ENCODE measurements around the gene NGDN.
A peak's percentile ranks its signal among the peaks of the same experiment; 100 is the strongest.

Gene NGDN

DNA sequence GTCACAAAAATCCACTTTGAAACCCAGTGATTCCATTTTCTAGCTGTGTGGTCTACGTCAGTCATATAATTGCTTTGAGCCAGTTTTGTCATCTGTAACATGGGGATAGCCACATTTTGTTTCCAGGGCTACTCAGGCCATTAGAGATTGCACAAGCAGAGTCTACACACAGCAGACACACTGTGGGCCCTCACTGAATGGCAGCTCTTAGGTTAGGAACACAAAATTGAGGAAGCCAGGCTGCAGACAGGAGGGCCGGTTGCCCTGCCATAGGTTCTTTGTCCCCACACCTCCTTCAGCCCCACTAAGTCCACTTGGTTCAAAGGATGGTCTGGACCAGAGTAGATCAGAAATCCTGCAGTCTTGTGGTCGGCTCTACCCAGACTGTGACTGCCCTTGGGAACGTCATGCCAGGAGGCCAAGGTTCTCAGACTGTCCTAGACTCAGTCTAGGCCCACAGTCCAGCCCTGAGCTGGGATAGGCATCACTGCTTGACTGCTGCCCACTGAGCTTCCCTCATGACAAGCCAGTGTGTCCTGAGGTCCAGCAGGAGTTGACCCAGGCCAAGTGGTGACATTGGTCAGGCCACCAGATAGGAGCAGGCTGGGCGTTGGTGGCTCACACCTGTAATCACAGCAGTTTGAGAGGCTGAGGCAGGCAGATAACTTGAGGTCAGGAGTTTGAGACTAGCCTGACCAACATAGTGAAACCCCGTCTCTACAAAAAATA lies 30.2 kb upstream of the NGDN start:
- no peak for DNase-seq

DNA sequence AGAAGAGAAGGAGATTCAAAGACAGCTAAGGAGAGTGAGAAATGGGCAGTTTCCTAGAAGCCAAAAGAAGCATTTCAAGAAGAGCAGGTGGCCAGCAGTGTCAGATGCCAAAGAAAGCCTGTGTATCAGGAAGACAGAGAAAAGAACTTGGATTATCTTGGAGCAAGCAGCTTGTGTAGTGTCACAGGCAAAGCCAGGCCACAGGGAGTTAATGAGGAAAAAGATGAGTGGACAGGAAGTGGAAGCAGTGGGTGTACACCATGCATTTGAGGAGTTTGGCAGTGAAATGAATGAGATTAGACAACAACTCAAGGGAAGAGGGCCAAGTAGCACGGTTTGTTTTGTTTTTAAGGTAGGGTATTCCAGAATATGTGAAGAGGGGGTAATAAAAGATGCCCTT lies 28.4 kb upstream of the NGDN start:
- no peak for DNase-seq

DNA sequence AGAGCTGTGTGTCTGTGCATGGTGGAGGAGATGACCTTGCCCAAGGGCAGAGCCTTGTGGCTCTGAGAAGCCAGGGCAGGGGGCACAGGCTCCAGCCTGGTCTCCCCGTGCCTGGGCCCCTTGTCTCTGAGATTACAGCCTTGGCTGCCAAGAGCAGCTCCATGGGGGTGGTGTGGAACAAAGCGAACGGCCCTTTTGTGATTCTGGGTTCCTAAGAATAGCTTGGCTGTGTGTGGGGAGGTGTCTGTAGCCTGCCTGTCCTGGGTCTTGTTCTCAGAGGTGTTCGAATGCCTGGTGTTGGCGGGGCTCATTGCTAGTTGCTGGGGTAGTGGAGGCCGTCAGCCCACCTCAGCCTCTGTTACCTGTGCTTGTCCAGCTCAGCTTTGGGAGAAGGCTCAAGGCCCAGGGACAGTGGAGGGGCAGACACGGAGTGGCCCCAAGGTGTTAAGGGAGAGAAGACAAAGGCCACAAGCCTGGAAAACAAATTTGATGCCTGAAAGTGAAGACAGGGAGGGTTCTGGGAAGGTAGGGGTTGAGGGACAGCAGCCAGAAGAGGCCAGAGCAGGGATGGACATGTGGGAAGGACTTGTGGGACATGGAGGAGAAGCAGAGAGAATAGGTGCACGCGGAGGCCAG lies 26.7 kb upstream of the NGDN start:
- no peak for DNase-seq

DNA sequence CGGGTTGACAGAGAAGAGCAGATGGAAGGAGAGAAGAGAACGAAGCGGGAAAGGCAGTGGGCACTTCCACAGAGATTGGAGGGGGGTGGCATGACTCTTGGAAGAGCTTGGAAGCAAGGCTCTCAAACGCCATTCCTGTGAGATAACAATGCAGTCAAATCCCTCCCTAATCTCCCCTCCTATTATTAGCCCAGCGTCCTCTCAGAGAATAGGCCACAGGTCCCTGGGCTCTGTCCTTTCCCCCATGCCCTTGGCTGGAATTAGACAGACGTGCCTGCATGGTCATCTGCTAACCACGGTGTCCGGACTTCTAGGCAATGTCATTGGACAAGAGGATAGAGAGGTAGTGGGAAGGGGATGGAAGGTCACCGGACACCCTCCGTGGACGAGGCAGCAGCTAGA lies 26.1 kb upstream of the NGDN start:
- DNase-seq, result no peak

DNA sequence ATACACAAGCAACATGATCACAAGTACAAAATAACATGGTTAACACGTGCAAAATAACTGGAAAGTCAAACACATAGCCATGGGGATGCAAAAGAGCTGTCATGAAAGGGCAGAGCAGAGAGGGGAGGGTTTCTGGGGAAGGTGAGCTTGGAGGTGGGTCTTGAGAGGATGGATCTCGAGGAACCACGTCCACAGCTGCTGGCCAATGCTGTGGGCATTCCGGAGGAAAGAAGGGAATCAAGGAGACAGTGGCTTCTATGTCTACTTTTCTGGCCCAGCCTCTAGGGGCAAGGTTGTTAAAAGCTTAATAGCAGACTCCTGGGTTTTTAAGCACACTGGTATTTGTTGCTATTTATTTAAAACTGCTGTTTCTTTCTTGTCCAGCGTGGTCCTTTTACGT lies 25.6 kb upstream of the NGDN start:
- DNase-seq, result no peak

DNA sequence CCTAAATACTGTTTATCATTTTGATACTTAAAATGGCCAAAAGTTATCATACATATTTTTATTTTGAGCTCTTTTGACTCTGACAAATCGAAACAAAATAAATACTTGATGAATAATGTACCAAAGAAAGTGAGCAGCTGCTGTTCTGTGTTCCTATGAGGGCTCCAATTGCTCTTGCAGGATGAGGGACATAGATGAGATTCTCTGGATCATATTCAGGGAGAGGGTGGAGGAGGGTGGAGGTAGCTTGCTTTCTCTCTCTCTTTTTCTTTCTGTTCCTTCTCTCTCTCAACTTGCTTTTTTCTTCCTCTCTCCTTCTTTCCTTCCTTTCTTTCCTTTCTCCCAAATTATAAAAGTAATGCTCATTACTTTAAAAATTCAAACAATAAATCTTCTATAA lies 25.2 kb upstream of the NGDN start:
- DNase-seq, result no peak

DNA sequence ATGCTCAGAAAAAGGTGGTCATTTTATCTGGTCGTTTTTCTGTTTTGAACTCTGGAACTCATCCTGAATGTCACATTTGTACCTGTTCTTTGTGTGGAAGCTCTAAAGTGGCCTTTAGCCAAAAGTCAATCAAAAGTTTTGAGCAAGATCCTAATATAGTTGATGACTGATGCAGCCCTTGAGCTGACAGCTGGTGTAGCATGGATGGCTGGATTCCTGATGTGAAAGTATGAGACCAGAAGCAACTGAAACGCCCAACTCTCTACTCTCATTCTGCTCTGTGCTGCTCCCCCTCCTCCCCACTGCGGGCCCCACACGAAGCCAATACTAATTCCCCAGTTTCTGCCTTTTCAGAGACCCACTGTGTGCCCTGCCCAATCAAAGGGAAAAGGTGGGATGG lies 23.7 kb upstream of the NGDN start:
- no peak for DNase-seq

DNA sequence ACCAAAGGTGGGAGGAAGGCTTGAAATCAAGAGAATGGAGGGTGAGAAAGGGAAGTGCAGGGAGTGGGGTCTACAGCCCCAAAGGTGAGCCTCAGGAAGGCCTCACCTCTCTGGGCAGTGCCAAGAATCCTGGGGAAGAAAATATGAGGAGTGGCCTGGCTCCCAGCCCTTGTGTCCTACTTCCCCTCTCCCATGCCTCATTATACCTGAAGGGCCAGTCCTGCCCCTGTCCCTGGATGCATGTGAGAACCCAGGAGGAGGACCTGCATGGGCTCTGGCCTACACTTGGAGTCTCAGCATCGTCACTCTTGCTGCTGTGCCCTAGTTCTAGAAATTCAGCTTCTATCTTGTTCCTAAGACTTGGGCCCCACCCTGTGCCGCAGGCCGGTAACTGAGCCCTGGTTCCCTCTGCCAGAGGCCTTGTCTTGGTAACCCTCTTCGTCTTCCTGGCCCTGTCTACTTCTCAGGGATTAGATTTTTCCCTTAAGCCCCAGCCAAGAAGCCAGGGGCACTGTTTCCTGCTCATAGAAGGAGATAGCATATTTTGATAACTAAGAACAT lies 23.1 kb upstream of the NGDN start:
- no peak for DNase-seq

DNA sequence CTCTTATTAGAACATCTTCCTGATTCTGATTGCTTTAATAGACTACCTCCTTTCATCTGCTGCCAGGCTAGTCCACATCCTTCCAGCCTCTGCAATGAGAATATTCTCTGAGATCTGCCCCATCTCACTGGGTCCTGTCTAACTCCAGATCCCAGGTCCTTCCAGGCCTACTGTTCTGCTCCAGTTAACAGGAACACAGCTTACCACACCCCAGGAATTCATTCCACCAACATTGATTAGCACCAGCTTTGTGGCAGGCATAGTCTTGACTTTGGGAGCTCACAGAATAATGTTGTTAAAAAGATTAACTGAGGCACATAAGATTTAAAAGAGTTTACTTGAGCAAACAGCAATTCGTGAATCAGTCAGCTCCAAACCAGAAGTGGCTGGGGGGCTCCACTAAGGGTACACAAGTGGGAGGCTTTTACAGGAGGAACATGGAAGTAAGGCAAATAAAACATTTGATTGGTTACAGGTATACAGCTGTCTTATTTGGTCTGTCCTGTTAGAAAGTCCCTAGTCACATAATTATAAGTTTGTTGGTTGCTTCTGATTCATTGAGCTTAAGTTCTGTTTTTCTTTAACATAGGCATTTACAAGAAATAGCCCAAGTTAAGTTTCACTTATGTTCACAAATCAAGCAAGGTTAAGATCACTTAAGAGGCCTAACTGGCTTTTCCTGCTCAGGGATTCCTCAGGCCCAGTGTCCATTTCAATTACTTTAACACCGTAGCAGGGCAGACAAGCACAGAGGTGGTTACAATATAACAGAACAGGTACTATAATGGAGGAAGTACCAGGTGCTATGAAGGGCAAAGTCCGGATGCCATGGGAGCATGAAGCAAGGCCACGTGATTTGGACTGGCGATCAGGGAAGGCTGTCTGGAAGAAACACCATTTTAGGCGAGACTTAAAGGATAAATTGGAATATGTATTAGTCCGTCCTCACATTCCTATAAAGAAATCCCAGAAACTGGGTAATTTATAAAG lies 21.8 kb upstream of the NGDN start:
- DNase-seq, result no peak

DNA sequence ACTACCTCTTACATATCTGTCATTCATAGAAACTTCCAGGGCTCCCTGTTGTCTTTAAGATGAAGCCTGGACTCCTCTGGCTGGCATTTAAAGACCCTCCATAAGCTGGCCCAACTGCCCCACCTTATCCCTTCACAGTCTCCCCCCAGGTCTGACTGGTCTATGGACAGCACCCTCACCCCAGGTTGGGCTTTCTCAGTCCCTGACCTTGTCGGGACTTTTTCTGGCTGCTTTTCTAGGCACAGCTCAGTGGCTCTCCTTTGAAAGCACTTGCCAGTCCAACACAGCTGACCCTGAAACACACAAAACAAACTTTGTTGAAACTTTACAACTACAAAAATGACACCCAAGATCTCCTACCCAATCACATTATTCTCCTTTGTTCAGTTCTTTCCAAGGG lies 20.2 kb upstream of the NGDN start:
- no peak for DNase-seq

DNA sequence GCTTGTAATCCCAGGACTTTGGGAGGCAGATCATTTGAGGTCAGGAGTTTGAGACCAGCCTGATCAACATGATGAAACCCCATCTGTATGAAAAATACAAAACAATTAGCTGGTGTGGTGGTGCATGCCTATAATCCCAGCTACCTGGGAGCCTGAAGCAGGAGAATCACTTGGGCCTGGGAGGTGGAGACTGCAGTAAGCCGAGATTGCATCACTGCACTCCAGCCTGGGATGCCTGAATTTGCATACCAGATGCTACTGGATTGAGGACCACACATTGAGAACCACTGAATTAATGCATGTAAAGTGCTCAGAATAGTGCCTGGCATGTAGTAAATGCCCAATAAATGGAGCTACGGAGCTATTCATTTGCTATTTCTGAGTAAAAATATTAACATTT lies 19.1 kb upstream of the NGDN start:
- no peak for DNase-seq

DNA sequence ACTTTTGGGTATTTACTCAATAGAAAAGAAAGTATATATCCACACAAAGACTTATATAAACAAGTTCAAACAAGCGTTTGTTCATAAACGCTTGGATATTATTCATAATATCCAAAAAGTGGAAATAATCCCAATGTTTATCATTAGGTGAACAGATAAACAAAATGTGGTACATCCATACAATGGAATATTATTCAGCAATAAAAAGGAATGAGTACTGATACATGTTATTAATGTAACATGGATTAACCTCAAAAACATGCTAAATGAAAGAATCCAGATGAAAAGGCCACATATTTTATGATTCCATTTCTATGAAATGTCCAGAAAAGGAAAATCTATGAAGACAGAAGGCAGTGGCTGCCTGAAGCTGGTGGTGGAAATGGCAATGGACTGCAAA lies 17.3 kb upstream of the NGDN start:
- DNase-seq, result no peak

DNA sequence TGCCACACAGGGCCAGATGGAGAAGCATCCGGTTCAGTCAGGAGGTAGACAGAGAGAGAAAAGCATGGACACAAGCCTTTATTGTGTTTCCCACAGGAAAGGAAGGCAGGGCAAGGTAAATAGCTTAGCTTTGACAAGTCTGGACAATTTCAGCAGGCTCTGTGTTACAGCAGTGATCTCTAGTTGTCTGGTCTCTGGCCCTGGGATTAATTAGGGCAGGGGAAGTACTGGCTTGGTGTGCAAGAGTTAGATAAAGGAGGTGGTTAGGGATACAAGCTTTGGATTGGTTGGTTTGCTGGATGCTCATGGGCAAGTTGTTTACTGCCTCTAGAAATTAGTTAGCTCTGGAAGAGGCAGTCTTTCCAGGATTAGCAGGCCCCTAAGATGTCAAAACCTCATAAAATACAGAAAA lies 15.1 kb upstream of the NGDN start:
- no peak for DNase-seq

DNA sequence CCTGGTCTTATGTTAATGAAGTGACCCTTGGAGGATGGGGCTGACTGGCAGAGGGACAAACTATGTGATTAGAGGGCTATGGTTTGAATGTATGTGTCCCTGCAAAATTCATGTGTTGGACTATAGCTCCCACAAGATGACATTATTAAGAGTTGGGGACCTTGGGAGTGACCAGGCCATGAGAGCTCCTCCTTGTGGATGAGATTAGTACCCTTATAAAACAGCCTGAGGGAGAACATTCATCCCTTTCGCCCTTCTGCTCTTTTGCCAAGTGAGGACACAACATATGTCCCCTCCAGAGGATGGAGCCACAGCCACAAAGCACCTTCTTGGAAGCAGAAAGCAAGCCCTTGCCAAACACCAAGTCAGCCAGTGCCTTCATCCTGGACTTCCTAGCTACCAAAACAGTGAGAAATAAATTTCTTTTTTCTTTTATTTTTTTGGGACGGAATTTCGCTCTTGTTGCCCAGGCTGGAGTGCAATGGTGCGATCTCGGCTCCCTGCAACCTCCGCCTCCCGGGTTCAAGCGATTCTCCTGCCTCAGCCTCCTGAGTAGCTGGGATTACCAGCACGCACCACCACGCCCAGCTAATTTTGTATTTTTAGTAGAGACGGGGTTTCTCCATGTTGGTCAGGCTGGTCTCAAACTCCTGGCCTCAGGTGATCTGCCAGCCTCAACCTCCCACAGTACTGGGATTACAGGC lies 12.5 kb upstream of the NGDN start:
- DNase-seq, result peak in 1 of 2 experiments; percentile 21

DNA sequence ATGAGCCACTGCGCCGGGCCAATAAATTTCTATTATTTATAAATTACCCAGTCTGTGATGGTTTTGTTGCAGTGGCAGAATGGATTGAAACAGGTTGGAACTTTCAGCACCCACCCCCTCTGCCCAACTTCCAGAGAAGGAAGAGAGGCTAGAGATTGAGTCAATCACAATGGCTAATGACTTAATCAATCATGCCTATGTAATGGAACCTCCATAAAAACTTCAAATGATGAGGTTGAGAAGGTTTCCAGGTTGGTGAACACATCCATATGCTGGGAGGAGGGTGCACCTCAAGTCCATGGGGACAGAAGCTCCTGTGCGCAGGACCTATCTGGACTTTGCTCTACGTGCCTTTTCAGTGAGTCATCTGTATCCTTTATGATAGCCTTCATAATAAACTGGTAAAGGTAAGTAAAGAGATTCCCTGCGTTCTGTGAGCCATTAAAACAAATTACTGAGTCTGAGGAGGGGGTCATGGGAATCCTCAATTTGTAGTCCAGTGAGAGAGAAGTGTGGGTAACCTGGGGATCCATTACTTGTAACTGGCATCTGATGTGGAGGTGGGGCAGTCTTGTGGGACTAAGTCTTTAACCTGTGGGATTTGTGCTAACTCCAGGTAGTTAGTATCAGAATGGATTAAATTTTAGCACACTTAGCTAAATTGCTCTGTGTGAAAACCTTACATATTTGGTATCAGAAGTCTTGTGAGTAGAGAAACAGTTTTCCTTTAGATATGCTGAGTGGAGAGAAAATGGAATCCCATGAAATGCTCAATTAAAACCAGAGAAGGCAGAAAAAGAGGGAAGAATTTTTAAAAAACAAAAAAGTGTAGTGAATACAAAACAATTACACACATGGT lies 11.7 kb upstream of the NGDN start:
- DNase-seq, result no peak

DNA sequence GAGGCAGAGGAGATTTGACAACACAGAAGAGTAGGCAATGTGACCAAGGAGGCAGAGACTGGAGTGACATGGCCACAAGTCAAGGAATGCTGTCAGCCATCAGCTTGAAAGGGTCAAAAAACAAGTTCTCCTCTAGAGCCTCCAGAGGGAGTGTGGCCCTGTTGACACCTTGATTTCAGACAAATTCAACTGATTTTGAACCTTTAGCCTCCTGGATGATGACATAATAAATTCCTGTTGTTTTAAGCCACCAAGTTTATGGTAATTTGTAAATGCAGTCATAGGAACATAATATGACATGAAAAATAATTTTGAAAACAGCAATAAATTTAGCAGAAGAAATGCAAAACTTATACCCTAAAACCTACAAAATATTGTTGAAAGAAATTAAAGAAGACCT lies 8.5 kb upstream of the NGDN start:
- no peak for DNase-seq

DNA sequence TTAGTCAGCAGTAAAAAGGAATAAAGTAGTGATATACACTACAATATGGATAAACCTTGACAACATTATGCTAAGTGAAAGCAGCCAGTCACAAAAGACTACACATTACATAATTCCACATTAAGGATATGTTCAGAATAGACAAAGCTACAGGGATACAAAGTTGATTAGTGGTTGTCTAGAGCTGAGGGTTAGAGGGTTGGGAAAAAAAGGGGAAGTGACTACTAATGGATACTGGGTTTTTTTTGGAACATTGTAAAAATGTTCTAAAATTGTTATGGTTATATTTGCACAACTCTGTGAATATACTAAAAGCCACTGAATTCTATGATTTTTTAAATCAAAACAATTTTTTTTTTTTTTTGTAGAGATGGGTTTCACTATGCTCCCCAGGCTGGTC lies 4.8 kb upstream of the NGDN start:
- no peak for DNase-seq

DNA sequence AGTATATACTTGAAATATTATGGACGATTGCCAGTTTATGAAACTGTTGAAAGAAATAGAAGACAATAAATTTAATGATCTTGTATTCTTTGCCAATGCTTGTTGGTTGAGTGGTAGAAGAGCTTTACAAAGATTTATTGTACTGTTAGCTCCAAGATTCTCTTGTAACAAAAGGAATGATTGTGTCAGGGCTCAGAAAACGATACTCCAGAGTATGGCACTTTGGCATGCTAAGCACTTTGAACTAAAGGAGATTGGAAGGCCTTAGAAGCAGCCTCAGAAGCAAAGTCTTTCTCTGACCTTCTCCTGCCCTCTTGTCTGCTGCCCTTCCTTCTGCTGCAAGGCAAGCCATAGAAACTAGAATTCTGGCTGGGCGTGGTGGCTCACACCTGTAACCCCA lies 4.2 kb upstream of the NGDN start:
- DNase-seq, result no peak

DNA sequence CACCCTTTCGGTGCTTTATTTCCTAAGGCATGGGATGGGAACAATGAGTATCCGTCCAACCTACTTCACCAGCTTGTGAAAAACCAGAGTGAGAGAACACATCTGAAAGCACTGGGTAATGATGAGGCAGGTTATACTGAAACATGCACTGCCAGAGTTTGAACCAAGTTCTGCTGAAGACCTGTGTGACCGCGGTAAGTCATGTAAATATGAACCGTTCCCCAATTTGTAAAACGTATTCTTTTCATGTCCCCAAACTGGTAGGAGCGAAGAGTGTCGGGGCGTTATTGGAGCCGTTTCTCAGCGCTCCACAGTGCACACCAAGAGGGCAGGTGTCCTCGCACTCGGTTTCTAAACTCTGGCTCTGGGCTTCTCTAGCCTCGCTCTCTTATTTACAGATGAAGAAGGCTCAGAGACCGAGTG lies 788 bp upstream of the NGDN start:
- DNase-seq, result no peak

DNA sequence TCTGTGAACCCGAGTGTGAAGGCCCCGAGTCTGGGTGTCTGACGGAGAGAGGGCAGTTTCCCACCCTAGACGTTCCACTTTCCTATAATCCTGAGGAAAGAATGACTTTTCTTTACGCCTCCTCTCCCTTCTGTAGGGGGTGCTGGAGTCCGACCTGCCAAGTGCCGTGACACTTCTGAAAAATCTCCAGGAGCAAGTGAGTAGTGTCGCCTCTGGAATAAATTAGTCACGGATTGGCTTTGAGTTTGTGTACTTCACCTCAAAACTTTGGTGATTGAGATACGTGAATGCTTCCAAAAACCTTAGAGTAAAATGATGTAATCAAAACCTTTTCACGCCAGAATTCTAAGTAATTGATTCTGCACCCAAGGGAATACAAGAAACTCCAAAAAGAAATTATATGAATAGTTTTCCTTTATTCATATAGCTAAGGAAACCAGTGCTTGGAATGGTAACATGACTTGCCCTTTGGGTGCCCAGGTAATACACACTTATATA lies 452 bp downstream of the NGDN start:
- no peak for DNase-seq

DNA sequence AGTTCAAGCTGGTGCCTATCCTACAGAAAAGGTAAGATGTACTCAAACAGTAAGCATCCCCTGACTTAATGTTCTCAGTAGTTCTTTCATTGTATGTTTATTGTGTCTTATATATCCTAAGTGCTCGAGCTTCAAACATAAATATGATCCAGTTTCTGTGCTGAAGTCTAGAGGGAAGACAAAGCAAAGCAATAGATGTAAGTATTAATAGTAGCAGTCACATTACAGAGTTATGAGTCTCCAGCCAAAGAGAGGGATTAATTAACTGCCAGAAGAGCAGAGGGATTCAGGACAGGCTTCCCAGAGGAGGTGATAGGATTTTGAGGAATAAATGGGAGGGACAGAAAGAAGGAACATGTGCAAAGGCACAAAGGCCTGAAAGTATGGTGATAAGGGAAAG lies 1.4 kb downstream of the NGDN start:
- DNase-seq, result no peak

All from AML-193 (cell line).